Measurements from ENCODE around the gene RICTOR. TPM values are rescaled to one million over a fixed set of nuclear protein-coding genes. Genes with fewer than 3 reads are reported as not detected.

Gene RICTOR
- total and polyA plus RNA-seq, 9 of the 15 experiments (the other 6 are each of a cell fraction or from before 2014, with no cell fraction given) = 13.9 to 46.6 (median 22.6) TPM

DNA sequence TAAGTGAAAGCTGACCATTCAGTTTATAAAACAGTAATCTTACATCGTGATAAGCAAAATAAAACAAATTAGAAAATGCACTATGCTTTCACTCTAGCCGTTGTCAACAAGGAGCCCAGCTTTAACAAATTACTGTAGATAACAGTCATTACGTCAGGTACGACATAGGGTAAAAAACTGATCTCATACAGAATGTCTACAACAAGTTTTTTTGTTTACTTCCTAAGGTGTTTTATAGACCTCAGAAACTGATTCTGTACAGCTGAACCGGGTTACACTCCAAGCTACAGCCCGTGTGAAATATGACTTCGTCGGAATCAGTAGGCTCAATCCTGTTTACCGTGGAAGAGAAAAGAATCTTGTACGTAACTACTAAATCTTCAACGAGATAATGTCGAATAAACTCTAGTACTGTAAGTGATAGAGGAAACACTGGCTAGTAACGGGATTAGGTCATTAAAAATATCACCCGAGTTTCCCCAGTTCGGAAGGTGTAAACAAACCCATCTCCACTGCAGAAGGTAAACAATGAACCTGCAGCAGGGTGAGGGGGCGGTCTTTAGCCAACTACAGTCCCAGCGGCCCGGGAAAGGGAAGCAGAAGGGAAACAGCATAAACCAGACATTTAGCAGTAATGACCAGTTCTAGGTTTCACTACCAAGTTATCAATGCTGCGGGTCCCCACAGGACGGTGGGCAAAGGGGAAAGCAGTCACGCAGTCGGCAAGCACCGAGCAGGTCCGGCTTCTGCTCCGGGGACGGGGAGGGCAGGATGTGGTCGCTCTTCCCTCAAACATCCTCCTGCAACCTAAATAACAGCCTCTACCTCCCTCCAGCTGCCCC lies 1.1 kb downstream of the RICTOR start (continued):
- TF ChIP-seq ZNF24 (IDR thresholded peaks at IDR 0.05) (no peak), CEBPB (tag; IDR thresholded peaks at IDR 0.05) (no peak), KAT8 (IDR thresholded peaks at IDR 0.05; ENCODE audit: low read depth) (no peak), ZNF197 (CRISPR knock-in tag; IDR thresholded peaks at IDR 0.05; ENCODE audit: low read depth) (no peak), PPARD (CRISPR knock-in tag; IDR thresholded peaks at IDR 0.05) (no peak), CREM (IDR thresholded peaks at IDR 0.05; ENCODE audit: low read depth) (peak; percentile 81), SAP30 (IDR thresholded peaks at IDR 0.05; ENCODE audit: borderline replicate concordance, insufficient read depth, low read depth, low read length, poor library complexity, severe bottlenecking) (no peak), ZNF444 (CRISPR knock-in tag; IDR thresholded peaks at IDR 0.05) (no peak; the same call in 1 of the 2 replicates), ZNF77 (CRISPR knock-in tag; IDR thresholded peaks at IDR 0.05) (no peak), LEF1 (IDR thresholded peaks at IDR 0.05) (peak; percentile 25; the same call in 1 of the 2 replicates), PHB (CRISPR knock-in tag; IDR thresholded peaks at IDR 0.05) (no peak), MAZ (CRISPR knock-in tag; conservative IDR thresholded peaks at IDR 0.05 in 1 of 2, IDR thresholded peaks at IDR 0.05 in 1 of 2) (no peak; a peak in 1 of 4 replicates), SIRT6 (IDR thresholded peaks at IDR 0.05; ENCODE audit: low read depth, low read length) (no peak), ZC3H11A (IDR thresholded peaks at IDR 0.05; ENCODE audit: low read depth, low read length) (no peak)
- TF ChIP-seq, protein P1, sequence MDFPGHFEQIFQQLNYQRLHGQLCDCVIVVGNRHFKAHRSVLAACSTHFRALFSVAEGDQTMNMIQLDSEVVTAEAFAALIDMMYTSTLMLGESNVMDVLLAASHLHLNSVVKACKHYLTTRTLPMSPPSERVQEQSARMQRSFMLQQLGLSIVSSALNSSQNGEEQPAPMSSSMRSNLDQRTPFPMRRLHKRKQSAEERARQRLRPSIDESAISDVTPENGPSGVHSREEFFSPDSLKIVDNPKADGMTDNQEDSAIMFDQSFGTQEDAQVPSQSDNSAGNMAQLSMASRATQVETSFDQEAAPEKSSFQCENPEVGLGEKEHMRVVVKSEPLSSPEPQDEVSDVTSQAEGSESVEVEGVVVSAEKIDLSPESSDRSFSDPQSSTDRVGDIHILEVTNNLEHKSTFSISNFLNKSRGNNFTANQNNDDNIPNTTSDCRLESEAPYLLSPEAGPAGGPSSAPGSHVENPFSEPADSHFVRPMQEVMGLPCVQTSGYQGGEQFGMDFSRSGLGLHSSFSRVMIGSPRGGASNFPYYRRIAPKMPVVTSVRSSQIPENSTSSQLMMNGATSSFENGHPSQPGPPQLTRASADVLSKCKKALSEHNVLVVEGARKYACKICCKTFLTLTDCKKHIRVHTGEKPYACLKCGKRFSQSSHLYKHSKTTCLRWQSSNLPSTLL (IDR thresholded peaks at IDR 0.05) = no peak
- TF ChIP-seq, protein P2, sequence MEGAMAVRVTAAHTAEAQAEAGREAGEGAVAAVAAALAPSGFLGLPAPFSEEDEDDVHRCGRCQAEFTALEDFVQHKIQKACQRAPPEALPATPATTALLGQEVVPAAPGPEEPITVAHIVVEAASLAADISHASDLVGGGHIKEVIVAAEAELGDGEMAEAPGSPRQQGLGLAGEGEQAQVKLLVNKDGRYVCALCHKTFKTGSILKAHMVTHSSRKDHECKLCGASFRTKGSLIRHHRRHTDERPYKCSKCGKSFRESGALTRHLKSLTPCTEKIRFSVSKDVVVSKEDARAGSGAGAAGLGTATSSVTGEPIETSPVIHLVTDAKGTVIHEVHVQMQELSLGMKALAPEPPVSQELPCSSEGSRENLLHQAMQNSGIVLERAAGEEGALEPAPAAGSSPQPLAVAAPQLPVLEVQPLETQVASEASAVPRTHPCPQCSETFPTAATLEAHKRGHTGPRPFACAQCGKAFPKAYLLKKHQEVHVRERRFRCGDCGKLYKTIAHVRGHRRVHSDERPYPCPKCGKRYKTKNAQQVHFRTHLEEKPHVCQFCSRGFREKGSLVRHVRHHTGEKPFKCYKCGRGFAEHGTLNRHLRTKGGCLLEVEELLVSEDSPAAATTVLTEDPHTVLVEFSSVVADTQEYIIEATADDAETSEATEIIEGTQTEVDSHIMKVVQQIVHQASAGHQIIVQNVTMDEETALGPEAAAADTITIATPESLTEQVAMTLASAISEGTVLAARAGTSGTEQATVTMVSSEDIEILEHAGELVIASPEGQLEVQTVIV (CRISPR knock-in tag; IDR thresholded peaks at IDR 0.05; ENCODE audit: borderline replicate concordance) = no peak
- TF ChIP-seq, protein P3, sequence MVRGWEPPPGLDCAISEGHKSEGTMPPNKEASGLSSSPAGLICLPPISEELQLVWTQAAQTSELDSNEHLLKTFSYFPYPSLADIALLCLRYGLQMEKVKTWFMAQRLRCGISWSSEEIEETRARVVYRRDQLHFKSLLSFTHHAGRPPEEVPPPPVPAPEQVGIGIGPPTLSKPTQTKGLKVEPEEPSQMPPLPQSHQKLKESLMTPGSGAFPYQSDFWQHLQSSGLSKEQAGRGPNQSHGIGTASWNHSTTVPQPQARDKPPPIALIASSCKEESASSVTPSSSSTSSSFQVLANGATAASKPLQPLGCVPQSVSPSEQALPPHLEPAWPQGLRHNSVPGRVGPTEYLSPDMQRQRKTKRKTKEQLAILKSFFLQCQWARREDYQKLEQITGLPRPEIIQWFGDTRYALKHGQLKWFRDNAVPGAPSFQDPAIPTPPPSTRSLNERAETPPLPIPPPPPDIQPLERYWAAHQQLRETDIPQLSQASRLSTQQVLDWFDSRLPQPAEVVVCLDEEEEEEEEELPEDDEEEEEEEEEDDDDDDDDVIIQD (CRISPR knock-in tag; IDR thresholded peaks at IDR 0.05) = 0 out of 2 replicates have a peak, but pooled peaks have one; percentile 30
